Activated naive CD4-positive, alpha-beta T cell treated with anti-CD3 and anti-CD28 coated beads for 36 hours (primary cell): ENCODE results near the gene FBP1. TPM values are rescaled to one million over a fixed set of nuclear protein-coding genes. Genes with fewer than 3 reads are reported as not detected.
"Not testable (repeated sequence)": the region's sequence is repeated elsewhere in the genome, so short reads cannot be mapped to it uniquely, and the experiment has no call there.

Source experiments
- CTCF ChIA-PET: fragments of 350-600 bp; sonication (Branson Sonifier 250); formaldehyde crosslinking; loops from one replicate; lab custom pipeline; 2021; ENCODE audit warnings: antibody characterized with exemption; lab: Charles Lee
- DNase-seq: peaks from one replicate; pipeline ENCODE4 v3.0.0-alpha.2; 2020
- H3K27ac Mint-ChIP-seq: one replicate; pipeline ENCODE4 v1.8.0; 2021; ENCODE audit warnings: mild to moderate bottlenecking, mixed read lengths
- H3K27me3 Mint-ChIP-seq: one replicate; pipeline ENCODE4 v1.8.0; 2021; ENCODE audit warnings: low read depth, mixed read lengths
- H3K36me3 Mint-ChIP-seq: one replicate; pipeline ENCODE4 v1.8.0; 2021; ENCODE audit warnings: low read depth, mixed read lengths
- H3K4me1 Mint-ChIP-seq: one replicate; pipeline ENCODE4 v1.8.0; 2021; ENCODE audit warnings: low read depth, mixed read lengths
- H3K4me3 Mint-ChIP-seq: one replicate; pipeline ENCODE4 v1.8.0; 2021; ENCODE audit warnings: mild to moderate bottlenecking, moderate library complexity, mixed read lengths
- H3K9me3 Mint-ChIP-seq: one replicate; pipeline ENCODE4 v1.8.0; 2021; ENCODE audit warnings: mixed read lengths
- intact Hi-C: fragments of 100-400 bp; cut with micrococcal nuclease; formaldehyde crosslinking; loops from one replicate; pipeline ENCODE4 v1.15.1; 2023
- total RNA-seq, 2 experiments: library from RNA; stranded (reverse); gene quantifications; one replicate each; pipeline ENCODE4 v1.2.3, GENCODE V29; 2021

FBP1 gene
- total RNA-seq, 2 experiments from 2014 or later, result 1.5 to 1.9 TPM

DNA sequence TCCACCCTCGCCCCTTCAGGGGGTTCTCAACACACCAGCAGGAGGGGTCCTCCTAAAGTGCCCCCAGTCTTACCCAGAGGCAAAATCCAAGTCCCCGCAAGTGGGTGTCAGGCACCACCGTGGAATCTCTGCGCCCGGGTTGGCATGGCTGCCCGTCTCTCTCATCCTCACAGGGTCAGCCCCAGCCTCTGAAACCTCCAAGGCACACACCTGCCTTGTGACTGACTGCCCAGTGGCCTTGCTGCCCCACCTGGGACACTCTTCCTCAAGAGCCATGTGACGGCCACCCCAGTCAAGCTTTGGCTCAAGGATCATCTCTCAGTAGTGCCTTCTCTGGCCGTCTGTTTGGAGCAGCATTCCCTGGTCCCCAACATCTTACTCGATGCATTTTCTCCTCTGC, 50.6 kb downstream of the FBP1 start:
- H3K36me3 Mint-ChIP-seq, result no peaks in the 10 kb centered on the region
- H3K4me3 Mint-ChIP-seq, result no peak overlapping the region
- CTCF ChIA-PET, result no interaction called here
- no peaks in the 10 kb centered on the region for H3K9me3 Mint-ChIP-seq
- H3K27me3 Mint-ChIP-seq, result peaks cover 9% of the 10 kb centered on the region
- intact Hi-C loops, result no loop called here
- no peak overlapping the region for H3K27ac Mint-ChIP-seq
- peaks cover 26% of the 10 kb centered on the region for H3K4me1 Mint-ChIP-seq
- DNase-seq, result no peak

DNA sequence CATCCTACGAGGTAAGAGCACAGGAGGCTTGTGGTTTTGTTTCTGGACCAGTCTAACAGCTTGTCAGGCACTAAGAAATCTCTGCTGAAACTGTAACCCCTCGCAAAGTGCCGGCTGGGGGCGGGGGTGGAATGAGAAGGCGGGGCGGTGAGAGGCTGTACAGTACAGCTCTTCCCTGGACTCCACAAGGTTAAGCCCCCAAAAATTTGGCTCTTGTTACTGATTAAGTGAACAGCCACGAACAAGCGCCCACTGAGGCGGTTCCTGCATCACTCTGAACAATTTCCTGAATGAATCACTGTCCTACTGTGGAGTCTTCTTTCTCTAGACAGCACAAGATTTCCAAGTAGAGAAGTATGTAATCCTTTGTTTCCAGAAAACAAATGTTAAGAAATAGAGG, 52.5 kb downstream of the FBP1 start:
- no peak for DNase-seq
- H3K4me3 Mint-ChIP-seq, result no peak overlapping the region
- CTCF ChIA-PET, result interaction anchor here (1.2 kb wide), 1 partner anchor 83 kb away, joined by 5 read pairs; no protein-coding TSS in a partner anchor
- H3K27me3 Mint-ChIP-seq, result peaks cover 9% of the 10 kb centered on the region
- intact Hi-C loops, result no loop called here
- H3K4me1 Mint-ChIP-seq, result peaks cover 26% of the 10 kb centered on the region
- no peaks in the 10 kb centered on the region for H3K36me3 Mint-ChIP-seq
- no peaks in the 10 kb centered on the region for H3K9me3 Mint-ChIP-seq
- H3K27ac Mint-ChIP-seq, result no peak overlapping the region

DNA sequence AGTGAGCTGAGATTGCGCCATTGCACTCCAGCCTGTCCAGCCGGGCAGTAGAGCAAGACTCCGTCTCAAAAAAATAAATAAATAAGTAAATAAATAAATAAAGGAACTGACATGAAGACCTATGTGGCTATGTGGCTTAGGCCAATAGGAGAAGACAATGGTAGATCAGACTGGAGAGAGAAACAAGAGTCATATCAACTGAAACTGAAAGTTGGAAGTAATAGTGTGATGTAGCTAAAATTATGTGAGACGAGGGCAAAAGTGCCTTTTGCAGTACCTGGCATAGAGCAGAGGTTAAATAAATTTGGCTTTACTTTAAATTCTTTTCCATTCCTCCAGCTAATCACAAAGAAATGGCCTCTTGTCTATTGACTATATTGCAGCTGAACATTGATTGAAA, 53.0 kb downstream of the FBP1 start:
- no peak for DNase-seq
- Mint-ChIP-seq H3K4me3 (no peak overlapping the region), H3K4me1 (peaks cover 26% of the 10 kb centered on the region), H3K27me3 (peaks cover 9% of the 10 kb centered on the region), H3K36me3 (no peaks in the 10 kb centered on the region), H3K27ac (no peak overlapping the region), H3K9me3 (no peaks in the 10 kb centered on the region)
- CTCF ChIA-PET, result interaction anchor here (1.2 kb wide), 1 partner anchor 83 kb away, joined by 5 read pairs; no protein-coding TSS in a partner anchor
- intact Hi-C loops, result no loop called here

DNA sequence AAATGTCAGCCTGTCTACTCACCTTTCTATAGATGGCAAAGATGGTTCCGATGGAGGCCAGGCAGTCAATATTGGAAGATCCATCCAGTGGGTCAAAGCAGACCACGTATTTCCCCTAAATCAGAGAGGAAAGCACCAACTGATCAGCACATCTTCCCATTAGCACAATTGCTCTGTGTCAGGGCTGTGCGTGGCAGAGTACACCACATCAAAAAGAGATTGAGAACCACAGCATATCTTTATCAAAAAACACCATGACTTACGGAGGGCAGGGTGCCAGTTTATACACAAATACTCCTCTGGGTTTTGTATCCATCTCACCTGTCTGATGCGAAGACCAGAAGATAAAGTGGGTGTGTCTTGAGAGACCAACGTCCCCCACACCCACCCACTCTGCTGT, 54.8 kb downstream of the FBP1 start:
- intact Hi-C loops, result no loop called here
- CTCF ChIA-PET, result interaction anchor here (0.7 to 1.2 kb wide), 2 partner anchors 19 to 553 kb away, joined by 3 read pairs; no protein-coding TSS in a partner anchor
- Mint-ChIP-seq H3K27ac (no peak overlapping the region), H3K36me3 (no peaks in the 10 kb centered on the region), H3K4me1 (peaks cover 26% of the 10 kb centered on the region), H3K4me3 (no peak overlapping the region), H3K27me3 (peaks cover 9% of the 10 kb centered on the region), H3K9me3 (no peaks in the 10 kb centered on the region)
- DNase-seq, result peak; percentile 47

DNA sequence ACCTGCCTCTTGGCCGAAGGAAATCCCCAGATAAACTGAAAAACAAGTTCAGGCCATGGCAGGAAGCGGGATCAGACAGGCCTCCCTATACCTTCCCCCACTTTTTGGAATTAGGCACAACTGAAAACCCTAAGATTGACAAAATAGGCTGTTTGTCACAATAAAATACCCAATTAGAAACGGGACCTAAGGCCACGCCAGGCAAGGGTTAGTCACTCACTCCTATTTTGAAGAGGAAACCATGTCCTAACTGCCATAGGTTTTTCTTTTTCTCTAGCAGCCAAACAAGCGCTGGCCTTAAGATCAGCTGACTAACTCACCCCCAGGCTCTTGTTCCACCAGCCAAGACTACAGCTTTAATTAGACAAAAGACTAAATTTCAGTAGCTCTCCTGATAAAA, 57.6 kb downstream of the FBP1 start:
- CTCF ChIA-PET, result no interaction called here
- H3K4me1 Mint-ChIP-seq, result peaks cover 20% of the 10 kb centered on the region
- no peak overlapping the region for H3K4me3 Mint-ChIP-seq
- no peaks in the 10 kb centered on the region for H3K27me3 Mint-ChIP-seq
- H3K36me3 Mint-ChIP-seq, result no peaks in the 10 kb centered on the region
- H3K9me3 Mint-ChIP-seq, result no peaks in the 10 kb centered on the region
- no peak overlapping the region for H3K27ac Mint-ChIP-seq
- no peak for DNase-seq
- intact Hi-C loops, result no loop called here

DNA sequence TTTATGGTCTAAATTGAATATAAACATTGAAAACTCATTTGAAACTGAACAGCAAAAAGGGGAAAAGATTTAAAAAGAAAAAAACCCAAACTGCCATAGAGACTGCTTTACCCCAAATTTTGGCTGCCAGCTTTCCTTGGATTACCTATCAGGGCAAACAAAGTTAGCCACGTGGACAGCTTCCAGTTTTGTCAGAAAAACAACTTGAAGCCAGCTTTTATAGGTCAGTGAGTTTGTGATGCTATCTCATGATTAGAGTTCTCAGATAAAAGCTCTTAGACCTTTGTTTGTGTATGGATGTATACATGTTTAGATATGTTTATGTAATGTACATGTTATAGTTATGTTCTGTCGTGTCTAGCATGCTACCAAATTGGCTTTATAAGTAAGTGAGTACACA, 61.7 kb downstream of the FBP1 start:
- Mint-ChIP-seq H3K4me1 (no peaks in the 10 kb centered on the region), H3K36me3 (no peaks in the 10 kb centered on the region), H3K27ac (no peak overlapping the region), H3K9me3 (no peaks in the 10 kb centered on the region), H3K27me3 (peaks cover 2% of the 10 kb centered on the region), H3K4me3 (no peak overlapping the region)
- DNase-seq, result no peak
- CTCF ChIA-PET, result no interaction called here
- intact Hi-C loops, result no loop called here

DNA sequence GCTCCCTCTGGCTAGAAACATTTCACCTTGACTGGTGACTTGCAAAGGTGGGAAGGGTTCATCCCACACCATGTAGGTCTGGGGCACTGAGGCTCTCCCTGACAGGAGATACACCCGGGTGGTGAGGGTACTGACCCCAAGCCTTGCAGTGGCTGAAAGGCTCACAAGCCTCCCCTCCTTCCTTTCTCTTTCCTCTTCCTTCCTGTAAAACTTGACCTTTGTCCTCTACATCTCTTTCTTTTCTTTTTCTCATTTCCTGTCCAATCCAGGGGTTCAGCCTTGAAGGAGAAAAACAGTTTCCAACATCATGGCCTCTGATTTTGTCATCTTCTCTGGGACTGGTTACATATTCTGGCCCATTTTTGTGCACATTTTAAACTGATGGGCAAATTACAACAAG, 62.3 kb downstream of the FBP1 start:
- CTCF ChIA-PET, result no interaction called here
- H3K27me3 Mint-ChIP-seq, result peaks cover 7% of the 10 kb centered on the region
- no peak overlapping the region for H3K27ac Mint-ChIP-seq
- H3K9me3 Mint-ChIP-seq, result no peaks in the 10 kb centered on the region
- no peaks in the 10 kb centered on the region for H3K4me1 Mint-ChIP-seq
- H3K36me3 Mint-ChIP-seq, result no peaks in the 10 kb centered on the region
- intact Hi-C loops, result no loop called here
- H3K4me3 Mint-ChIP-seq, result no peak overlapping the region
- no peak for DNase-seq

DNA sequence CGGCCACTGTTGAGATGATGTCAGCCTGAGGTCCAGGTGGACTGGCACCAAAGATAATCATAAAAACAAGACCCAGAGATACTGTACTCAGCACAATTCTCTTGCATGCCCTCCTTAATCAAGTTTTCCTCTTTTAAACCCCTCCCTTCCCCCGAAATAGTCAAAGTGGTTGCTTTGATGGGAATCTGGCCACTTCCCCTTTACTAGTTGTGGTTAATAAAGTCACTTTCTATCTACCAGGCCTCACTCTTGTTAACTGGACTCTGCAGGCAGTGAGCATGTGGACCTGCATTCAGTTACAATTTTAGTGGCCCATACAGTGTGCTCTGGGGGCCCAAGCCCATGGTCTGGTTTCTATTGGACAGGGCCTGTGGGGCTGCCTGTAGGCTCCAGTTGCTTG, 63.2 kb downstream of the FBP1 start:
- Mint-ChIP-seq H3K27ac (no peak overlapping the region), H3K27me3 (peaks cover 8% of the 10 kb centered on the region)

DNA sequence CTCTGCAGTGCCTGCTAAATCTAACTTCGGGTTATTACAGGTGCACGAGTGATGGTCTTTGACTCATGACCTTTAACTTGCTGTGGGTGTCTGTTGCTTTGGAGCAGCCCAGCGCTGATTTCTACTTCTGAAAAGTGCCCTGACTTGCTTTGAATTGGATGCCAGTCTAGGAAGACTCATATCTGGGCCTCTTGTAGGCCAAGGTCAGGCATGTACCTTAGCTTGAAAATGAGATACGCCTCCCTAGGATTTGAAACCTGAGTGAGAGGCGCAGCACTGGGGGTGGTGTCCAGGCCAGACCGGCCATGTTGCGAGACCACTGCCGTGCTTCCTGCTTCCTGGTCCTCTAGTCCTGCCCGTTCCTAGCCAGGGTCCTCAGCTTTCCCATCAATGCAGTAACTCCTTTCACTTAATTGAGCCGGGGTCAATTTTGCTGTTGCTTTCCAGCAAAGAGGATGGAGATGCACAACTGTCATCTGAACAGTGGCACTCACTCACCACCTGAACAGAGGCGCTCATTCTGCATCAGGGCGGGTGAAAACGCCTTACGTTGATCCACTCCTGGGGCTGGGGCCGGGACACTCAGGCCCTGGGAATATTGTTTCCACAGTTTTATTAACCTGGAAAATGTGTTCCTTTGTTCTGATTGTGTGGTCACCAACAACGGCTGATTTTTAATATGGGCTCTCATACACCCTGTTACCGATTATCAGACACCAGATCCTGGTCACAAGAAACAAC, 70.2 kb downstream of the FBP1 start:
- CTCF ChIA-PET, result no interaction called here
- no peaks in the 10 kb centered on the region for H3K36me3 Mint-ChIP-seq
- no peaks in the 10 kb centered on the region for H3K4me1 Mint-ChIP-seq
- no peak overlapping the region for H3K27ac Mint-ChIP-seq
- no peak for DNase-seq
- peaks cover 8% of the 10 kb centered on the region for H3K27me3 Mint-ChIP-seq
- intact Hi-C loops, result no loop called here
- H3K4me3 Mint-ChIP-seq, result no peak overlapping the region
- no peaks in the 10 kb centered on the region for H3K9me3 Mint-ChIP-seq

More for the DNA sequence above, 63.2 kb downstream of the FBP1 start:
- no peaks in the 10 kb centered on the region for H3K4me1 Mint-ChIP-seq
- intact Hi-C loops, result no loop called here
- CTCF ChIA-PET, result no interaction called here
- DNase-seq, result no peak
- no peak overlapping the region for H3K4me3 Mint-ChIP-seq
- no peaks in the 10 kb centered on the region for H3K36me3 Mint-ChIP-seq
- H3K9me3 Mint-ChIP-seq, result no peaks in the 10 kb centered on the region

DNA sequence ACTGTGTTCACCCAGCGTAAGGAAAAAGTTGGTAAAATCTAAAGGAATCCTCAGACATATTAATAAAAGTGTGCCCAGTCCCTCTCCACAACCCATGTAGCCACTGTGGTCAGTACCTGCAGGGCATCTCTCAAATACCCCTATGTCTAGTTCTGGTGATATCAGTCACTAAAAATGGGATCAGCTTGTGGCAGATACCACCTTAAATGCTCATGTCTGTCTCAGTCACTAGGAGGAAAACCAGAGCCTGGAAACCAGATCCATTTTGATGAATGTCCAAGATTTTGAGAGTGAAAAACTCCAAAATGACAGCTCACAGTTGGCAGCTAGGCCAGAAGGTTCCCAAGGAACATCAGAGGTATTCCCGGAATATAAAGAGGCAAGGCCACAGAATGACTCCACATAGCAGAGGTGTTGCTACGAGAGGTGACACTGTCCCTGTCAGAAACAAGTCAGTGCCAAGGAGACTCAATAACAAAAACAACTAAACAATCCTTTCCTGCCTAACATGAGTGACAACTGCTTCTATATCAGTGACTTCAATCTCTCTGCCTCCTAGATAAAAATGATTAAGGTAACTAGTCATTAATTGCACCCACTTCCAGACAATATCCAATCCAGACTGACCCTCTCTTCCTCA, 70.9 kb downstream of the FBP1 start:
- H3K27me3 Mint-ChIP-seq, result peaks cover 8% of the 10 kb centered on the region
- CTCF ChIA-PET, result interaction anchor here (0.7 kb wide), 1 partner anchor 400 kb away, joined by 3 read pairs; no protein-coding TSS in a partner anchor
- H3K36me3 Mint-ChIP-seq, result no peaks in the 10 kb centered on the region
- no peak overlapping the region for H3K27ac Mint-ChIP-seq
- no peaks in the 10 kb centered on the region for H3K9me3 Mint-ChIP-seq
- no peak overlapping the region for H3K4me3 Mint-ChIP-seq
- no peaks in the 10 kb centered on the region for H3K4me1 Mint-ChIP-seq
- intact Hi-C loops, result no loop called here
- no peak for DNase-seq

DNA sequence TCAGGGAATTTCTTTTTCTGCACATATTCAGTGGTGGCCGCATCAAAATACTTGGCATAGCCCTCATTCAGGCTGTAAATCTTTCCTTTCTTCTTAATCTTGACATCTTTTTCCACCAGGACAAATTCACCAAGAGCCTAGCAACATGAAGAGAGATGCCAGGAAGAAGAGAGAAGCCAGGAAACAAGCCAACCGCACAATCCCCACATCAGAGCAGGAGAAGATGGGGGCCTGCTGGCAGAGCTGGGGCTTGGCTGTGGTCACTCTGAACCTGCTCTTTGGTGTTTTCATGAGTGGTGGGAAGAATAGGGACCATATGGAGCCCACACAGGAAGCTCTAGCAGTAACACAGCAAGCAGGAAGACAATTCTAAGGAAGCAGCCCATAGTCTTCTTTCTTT, 72.0 kb downstream of the FBP1 start:
- CTCF ChIA-PET, result interaction anchor here (0.7 kb wide), 1 partner anchor 401 kb away, joined by 3 read pairs; no protein-coding TSS in a partner anchor
- intact Hi-C loops, result no loop called here
- Mint-ChIP-seq H3K9me3 (no peaks in the 10 kb centered on the region), H3K27ac (no peak overlapping the region), H3K4me1 (no peaks in the 10 kb centered on the region), H3K4me3 (no peak overlapping the region), H3K27me3 (peaks cover 6% of the 10 kb centered on the region), H3K36me3 (no peaks in the 10 kb centered on the region)
- no peak for DNase-seq

DNA sequence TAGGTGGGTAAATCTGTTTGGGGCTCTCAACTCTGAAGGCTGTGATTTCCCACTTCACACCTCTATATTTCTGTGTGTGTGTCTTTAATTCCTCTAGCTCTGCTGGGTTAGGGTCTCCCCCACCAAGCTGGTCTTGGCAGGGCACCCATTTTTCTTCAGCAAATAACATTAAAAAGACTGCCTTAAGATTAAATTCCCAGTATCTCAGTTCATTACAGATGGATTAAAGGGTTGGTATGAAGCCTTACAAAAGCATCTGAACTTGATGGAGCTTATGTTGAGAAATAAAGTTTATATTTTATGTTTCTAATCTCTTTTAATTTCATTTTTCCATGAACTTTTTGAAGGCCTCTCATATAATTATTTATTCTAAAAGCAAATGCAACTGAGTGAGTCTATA, 72.8 kb downstream of the FBP1 start:
- CTCF ChIA-PET, result no interaction called here
- intact Hi-C loops, result no loop called here
- H3K9me3 Mint-ChIP-seq, result no peaks in the 10 kb centered on the region
- H3K27me3 Mint-ChIP-seq, result peaks cover 3% of the 10 kb centered on the region
- no peaks in the 10 kb centered on the region for H3K4me1 Mint-ChIP-seq
- no peaks in the 10 kb centered on the region for H3K36me3 Mint-ChIP-seq
- H3K27ac Mint-ChIP-seq, result no peak overlapping the region
- DNase-seq, result no peak
- H3K4me3 Mint-ChIP-seq, result no peak overlapping the region

DNA sequence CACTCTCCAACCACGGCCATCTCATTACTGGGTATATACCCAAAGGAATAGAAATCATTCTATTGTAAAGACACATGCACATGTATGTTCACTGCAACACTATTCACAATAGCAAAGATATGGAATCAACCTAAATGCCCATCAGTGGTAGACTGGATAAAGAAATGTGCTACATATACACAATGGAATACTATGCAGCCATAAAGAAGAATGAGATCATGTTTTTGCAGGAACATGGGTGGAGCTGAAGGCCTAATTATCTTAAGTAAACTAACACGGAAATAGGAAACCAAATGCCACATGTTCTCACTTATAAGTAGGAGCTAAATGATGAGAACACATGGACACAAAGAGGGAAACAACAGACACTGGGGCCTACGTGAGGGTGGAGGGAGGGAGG, 75.0 kb downstream of the FBP1 start:
- H3K4me1 Mint-ChIP-seq, H3K27me3 Mint-ChIP-seq, H3K36me3 Mint-ChIP-seq, H3K4me3 Mint-ChIP-seq, CTCF ChIA-PET, DNase-seq, intact Hi-C loops, H3K27ac Mint-ChIP-seq, H3K9me3 Mint-ChIP-seq: not testable (repeated sequence)
